Measurements from ENCODE around the gene TKT. TPM values are rescaled to one million over a fixed set of nuclear protein-coding genes. Genes with fewer than 3 reads are reported as not detected.

TKT gene
- total and polyA plus RNA-seq, 4 donors: 18.1 to 202 (median 129) TPM

DNA sequence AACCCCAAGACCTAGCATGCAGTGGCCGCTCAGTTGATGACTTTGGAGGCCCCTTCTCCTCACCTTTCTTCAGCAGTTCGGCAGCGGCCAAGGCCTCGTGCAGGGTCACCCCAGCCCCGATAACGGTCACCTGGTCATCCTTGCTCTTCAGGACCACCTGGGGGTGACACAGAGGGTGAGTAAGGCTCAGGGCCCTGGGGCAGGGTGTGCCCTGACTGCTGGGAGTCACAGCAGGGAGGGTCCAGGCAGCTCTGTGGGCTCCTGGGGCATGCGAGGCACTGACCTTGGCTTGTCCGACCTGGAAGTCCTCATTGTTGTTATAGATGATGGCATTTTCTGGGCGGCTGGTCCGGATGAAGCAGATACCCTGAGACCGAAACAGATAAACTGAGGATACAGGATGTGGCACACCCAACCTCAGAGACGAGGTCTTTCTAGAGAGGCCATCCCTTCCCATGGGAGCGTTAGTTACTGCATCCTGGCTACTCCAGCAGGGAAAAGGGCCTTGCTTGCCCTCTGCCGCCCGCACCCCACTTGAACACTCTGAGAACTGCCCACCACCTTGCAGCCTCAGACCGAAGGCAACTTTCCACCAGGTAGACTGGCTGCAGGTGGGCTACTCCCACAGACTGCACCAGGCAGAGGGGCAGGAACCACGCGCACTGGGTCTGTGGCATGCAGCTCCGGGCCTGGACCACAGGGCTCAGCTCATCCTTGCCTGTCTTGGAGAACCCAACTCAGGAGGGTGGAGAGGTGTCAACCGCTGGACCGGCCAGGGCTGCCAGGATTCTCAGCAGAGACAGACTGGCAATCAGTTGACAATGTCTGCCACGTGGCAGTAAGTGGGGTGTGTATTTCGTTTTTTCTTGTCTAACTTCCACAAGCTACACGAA lies 27.6 kb downstream of the TKT start:
- Histone ChIP-seq H3K9me3 (ENCODE audit: control insufficient read depth in 4 of 4, low read length in 3 of 4) (no peaks in the 10 kb centered on the region), H3K36me3 (ENCODE audit: control insufficient read depth in 4 of 4, insufficient read depth in 3 of 4, low read depth in 1 of 4, low read length in 3 of 4) (peaks cover 43 to 87% (median 49%) of the 10 kb centered on the region in 4 donors), H3K9ac (ENCODE audit: low read depth in 1 of 2, low read length in 2 of 2) (no peak overlapping the region), H3K27me3 (ENCODE audit: control insufficient read depth in 4 of 4, insufficient read depth in 4 of 4, low read length in 3 of 4) (no peaks in the 10 kb centered on the region), H3K4me1 (ENCODE audit: control insufficient read depth in 4 of 4, insufficient read depth in 4 of 4, low read length in 3 of 4) (no peaks in the 10 kb centered on the region), H3K4me3 (ENCODE audit: low read depth in 1 of 3, low read length in 3 of 3) (no peak overlapping the region), H3K27ac (ENCODE audit: low read depth in 1 of 2, low read length in 2 of 2) (no peak overlapping the region)
- WGBS: 88% methylated on average over 24 of the region's 24 CpGs
- TF ChIP-seq, protein P1, sequence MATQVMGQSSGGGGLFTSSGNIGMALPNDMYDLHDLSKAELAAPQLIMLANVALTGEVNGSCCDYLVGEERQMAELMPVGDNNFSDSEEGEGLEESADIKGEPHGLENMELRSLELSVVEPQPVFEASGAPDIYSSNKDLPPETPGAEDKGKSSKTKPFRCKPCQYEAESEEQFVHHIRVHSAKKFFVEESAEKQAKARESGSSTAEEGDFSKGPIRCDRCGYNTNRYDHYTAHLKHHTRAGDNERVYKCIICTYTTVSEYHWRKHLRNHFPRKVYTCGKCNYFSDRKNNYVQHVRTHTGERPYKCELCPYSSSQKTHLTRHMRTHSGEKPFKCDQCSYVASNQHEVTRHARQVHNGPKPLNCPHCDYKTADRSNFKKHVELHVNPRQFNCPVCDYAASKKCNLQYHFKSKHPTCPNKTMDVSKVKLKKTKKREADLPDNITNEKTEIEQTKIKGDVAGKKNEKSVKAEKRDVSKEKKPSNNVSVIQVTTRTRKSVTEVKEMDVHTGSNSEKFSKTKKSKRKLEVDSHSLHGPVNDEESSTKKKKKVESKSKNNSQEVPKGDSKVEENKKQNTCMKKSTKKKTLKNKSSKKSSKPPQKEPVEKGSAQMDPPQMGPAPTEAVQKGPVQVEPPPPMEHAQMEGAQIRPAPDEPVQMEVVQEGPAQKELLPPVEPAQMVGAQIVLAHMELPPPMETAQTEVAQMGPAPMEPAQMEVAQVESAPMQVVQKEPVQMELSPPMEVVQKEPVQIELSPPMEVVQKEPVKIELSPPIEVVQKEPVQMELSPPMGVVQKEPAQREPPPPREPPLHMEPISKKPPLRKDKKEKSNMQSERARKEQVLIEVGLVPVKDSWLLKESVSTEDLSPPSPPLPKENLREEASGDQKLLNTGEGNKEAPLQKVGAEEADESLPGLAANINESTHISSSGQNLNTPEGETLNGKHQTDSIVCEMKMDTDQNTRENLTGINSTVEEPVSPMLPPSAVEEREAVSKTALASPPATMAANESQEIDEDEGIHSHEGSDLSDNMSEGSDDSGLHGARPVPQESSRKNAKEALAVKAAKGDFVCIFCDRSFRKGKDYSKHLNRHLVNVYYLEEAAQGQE (IDR thresholded peaks at IDR 0.05): no peak
- TF ChIP-seq JUND (IDR thresholded peaks at IDR 0.05) (no peak), GABPA (IDR thresholded peaks at IDR 0.05 in 1 of 2, conservative IDR thresholded peaks at IDR 0.05 in 1 of 2) (no peak), HNF4A (conservative IDR thresholded peaks at IDR 0.05) (no peak), HNF4G (IDR thresholded peaks at IDR 0.05) (no peak), NR2F2 (IDR thresholded peaks at IDR 0.05) (no peak), EGR1 (IDR thresholded peaks at IDR 0.05; ENCODE audit: low read depth in 2 of 2) (no peak), RXRA (IDR thresholded peaks at IDR 0.05) (no peak)
- TF ChIP-seq, protein P2, sequence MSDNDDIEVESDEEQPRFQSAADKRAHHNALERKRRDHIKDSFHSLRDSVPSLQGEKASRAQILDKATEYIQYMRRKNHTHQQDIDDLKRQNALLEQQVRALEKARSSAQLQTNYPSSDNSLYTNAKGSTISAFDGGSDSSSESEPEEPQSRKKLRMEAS (IDR thresholded peaks at IDR 0.05): no peak
- TF ChIP-seq, protein P3, sequence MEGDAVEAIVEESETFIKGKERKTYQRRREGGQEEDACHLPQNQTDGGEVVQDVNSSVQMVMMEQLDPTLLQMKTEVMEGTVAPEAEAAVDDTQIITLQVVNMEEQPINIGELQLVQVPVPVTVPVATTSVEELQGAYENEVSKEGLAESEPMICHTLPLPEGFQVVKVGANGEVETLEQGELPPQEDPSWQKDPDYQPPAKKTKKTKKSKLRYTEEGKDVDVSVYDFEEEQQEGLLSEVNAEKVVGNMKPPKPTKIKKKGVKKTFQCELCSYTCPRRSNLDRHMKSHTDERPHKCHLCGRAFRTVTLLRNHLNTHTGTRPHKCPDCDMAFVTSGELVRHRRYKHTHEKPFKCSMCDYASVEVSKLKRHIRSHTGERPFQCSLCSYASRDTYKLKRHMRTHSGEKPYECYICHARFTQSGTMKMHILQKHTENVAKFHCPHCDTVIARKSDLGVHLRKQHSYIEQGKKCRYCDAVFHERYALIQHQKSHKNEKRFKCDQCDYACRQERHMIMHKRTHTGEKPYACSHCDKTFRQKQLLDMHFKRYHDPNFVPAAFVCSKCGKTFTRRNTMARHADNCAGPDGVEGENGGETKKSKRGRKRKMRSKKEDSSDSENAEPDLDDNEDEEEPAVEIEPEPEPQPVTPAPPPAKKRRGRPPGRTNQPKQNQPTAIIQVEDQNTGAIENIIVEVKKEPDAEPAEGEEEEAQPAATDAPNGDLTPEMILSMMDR (IDR thresholded peaks at IDR 0.05; ENCODE audit: low read depth, low read length, missing input control): no peak
- no peak for DNase-seq (ENCODE audit: low spot score)

DNA sequence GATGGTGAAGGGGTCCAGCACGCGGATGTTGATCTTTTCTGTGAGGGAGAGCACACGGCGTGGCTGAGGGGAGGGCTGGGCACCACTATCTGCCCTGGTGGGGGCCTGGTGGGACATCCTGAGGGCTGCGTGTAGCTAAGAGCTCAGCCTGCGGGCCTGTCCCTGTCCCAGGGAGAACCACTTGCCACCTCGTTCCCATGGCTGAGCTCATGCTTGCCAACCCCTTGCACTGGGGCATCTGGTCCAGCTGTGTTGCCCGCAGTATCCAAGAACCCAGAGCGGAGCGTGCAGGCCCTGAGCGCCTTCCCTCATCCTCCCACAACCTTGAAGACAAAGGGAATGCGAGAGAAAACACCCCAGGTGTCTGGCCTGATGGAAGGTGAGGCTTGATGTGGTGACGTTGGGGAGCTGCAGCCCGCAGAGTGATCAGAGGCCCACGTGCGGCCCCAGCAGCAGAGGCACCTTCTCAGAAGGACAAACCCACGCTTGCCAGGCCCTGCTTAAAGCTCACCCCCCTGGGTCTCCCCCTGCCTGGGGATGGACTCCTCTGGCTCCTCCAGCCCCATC lies 28.9 kb downstream of the TKT start:
- H3K27ac ChIP-seq (ENCODE audit: low read depth in 1 of 2, low read length in 2 of 2): no peak overlapping the region
- no peaks in the 10 kb centered on the region for H3K4me1 ChIP-seq (ENCODE audit: control insufficient read depth in 4 of 4, insufficient read depth in 4 of 4, low read length in 3 of 4)

More for the DNA sequence above, 28.9 kb downstream of the TKT start:
- TF ChIP-seq RAD21 (IDR thresholded peaks at IDR 0.05): no peak
- TF ChIP-seq, protein P3 (IDR thresholded peaks at IDR 0.05; ENCODE audit: low read depth, low read length, missing input control): no peak
- Histone ChIP-seq H3K36me3 (ENCODE audit: control insufficient read depth in 4 of 4, insufficient read depth in 3 of 4, low read depth in 1 of 4, low read length in 3 of 4) (peaks cover 43 to 87% (median 44%) of the 10 kb centered on the region in 4 donors), H3K4me3 (ENCODE audit: low read depth in 1 of 3, low read length in 3 of 3) (no peak overlapping the region), H3K9ac (ENCODE audit: low read depth in 1 of 2, low read length in 2 of 2) (no peak overlapping the region), H3K9me3 (ENCODE audit: control insufficient read depth in 4 of 4, low read length in 3 of 4) (no peaks in the 10 kb centered on the region), H3K27me3 (ENCODE audit: control insufficient read depth in 4 of 4, insufficient read depth in 4 of 4, low read length in 3 of 4) (no peaks in the 10 kb centered on the region)
- 95% methylated on average over 17 of the region's 17 CpGs for WGBS
- DNase-seq (ENCODE audit: low spot score): no peak

Measured in liver (tissue), 9 donors.